ENCODE results near the gene MYO1F.

Gene MYO1F

GRCh38 chr19:8489561-8490394, 87.5 kb downstream of the MYO1F start:
- no peak for DNase-seq

- no peak for DNase-seq
Observed at GRCh38 chr19:8488365-8488764, 88.9 kb downstream of the MYO1F start.

GRCh38 chr19:8487137-8487851, 89.9 kb downstream of the MYO1F start:
- DNase-seq, result peak; percentile 35

GRCh38 chr19:8486661-8487136, 90.5 kb downstream of the MYO1F start:
- DNase-seq, result no peak

GRCh38 chr19:8485561-8486371, 91.5 kb downstream of the MYO1F start:
- DNase-seq, result no peak

DNA sequence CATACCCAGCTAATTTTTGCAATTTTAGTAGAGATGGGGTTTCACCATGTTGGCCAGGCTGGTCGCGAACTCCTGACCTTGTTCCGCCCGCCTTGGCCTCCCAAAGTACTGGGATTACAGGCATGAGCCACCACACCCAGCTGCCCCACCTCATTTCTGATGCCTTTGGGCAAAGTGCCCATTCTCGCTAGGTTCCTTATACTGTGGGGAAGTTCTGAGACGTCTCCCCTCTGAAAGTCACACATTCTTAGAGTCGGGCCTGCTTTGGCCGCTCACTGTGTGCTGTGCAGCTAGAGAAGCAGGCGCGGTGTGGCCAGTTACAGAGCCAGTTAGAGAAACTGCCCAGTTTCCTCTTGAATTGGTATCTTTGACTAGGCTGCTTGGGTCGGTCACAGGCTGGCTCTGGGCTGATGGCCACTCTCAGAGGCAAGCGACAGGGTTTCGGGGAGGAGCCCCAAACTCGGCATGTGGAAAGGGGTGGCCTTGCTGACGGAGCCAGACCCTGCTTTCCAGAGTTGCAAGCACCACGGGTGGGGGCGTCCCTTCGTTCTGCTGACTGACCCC, 92.8 kb downstream of the MYO1F start:
- no peak for DNase-seq

DNA sequence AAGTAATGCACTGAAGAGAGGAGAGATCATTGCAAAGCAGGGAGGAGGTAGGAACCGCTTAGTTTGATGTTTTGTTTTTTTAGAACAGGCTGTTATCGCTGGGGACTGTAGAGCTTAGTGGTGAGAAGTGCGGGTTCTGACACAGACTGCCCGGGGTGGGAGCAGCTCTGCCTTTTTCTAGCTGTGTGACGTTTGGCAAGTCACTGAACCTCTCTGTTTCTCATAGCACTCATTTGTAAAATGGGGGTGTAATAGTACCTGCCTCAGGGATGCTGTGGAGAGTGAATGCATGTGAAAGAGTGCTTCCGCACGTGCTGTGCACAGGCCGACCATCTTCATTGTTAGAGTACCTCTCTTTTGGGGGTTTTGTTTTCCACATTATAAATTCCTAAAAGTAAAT, 94.1 kb downstream of the MYO1F start:
- DNase-seq, result no peak

GRCh38 chr19:8482696-8483095, 94.5 kb downstream of the MYO1F start:
- DNase-seq, result no peak

DNA sequence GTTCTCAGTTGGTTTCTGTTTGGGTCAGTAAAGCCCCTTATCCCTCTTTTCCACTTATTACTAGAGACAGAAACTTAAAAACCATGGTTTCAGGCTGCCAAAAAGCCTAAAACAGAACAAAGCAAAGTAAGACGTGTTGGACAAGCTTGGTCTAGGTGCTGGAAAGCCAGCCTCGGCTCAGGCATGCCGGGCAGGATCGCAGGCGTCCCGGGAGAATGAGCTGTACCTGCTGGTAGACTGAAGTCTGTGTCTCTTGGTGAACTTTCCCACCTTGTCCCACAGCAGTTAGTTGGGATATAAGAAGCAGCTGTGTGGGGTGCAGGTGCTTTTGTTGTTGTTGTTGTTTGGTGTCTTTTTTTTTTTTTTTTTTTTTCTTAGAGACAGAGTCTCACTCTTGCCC, 95.6 kb downstream of the MYO1F start:
- no peak for DNase-seq

DNA sequence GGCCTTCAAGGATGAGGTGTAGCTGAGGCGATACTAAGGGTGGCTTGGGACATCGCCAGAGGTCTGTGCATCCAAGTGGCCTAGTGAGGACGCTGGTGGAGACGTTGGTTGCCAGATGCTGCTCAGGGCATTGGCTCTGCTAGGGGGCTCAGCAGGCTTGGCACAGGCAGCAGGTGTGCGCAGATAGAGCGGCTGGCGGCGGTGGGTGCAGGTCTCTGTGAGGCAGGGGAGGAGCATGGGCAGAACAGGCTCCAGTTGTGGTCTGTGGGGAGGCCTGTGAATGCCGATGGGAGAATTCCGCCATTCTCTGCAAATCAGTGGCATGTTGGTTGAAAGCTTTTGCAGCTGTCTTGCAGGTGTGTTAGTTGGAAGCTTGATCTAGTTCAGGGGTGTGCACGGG, 96.0 kb downstream of the MYO1F start:
- no peak for DNase-seq

DNA sequence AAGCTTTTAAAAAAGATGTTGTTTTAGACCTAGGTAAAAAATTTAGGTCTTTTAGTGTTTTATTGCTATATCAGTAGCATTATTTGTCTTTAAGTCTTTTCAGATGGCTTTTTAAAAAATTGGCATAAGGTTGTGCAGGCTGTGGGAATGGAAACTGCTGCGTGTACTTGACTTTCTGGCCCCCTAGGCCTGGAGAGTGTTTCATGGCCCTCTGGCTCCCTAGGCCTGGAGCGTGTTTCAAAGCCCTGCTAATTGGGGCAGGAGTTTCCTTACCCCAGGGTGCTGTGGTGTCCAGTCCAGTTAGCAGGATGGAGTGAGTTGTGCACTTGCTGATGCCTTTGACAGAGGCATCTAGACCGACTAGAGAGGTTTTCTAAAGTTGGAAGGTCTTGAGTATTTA, 98.6 kb downstream of the MYO1F start:
- DNase-seq, result no peak

GRCh38 chr19:8477889-8478288, 99.4 kb downstream of the MYO1F start:
- DNase-seq, result no peak

- no peak for DNase-seq
Observed at GRCh38 chr19:8476524-8476923, 100.7 kb downstream of the MYO1F start.

DNA sequence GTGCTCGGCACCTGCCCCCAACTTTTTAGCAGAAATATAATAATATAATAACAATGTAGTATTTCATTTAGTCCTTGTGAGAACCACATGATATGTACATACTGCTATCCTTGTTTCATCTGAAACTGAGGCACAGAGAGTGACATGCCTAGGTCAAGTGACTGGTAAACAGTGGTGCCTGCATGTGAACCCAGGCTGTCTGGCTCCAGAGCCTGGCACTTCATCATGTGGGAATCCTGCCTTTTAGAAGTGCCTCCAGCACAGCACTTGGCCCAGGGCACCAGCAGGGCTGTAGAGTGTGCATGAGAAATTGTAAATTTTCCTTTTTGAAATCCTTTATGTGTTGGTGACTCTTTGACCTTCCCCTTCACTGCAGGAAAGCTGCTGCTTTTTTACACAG, 102.2 kb downstream of the MYO1F start:
- no peak for DNase-seq

DNA sequence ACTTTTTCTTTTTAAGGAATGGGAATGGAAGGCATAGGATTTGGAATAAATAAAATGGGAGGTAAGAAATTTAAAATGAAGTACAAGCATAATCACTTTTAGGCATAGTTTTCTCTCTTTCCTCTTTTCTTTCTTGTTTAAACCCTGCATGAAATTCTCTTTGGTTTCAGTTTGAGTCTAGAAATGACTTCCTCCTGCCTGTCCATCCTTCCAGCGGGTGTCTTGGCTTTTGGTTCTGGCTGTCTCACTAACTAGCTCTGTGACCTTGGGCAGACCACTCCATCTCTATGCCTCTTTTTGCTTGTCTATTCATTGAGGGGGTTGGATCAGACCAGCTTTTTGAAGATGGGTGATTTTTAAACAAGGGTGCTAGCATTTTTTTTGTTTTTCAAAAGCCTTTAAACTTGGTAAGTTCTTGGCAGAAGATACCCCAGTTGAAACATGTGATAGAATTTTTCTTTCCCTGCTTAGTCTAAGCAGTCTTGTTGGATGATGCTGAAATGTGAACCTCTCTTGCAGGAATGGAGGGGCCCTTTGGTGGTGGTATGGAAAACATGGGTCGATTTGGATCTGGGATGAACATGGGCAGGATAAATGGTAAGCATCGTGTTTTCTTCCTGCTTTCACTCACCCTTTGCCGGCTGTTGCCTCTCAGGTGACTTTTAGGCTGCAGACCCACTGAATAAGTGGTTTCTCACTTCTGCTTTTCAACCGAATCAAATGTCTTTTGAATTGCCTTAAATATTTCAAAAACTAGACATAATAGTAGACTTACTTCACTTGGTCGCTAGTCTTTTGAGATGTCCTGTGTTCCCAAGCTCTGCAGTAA, 103.4 kb downstream of the MYO1F start:
- DNase-seq, result no peak

All from stimulated activated CD4-positive, alpha-beta T cell treated with anti-CD3 and anti-CD28 coated beads, Interleukin-12 subunit alpha, Interleukin-12 subunit beta, amount 100 ng/mL, for 4 hours (primary cell).